Breast epithelium (tissue), 4 donors: ENCODE measurements around the gene AIG1. TPM values are rescaled to one million over a fixed set of nuclear protein-coding genes. Genes with fewer than 3 reads are reported as not detected.

ENCODE experiments used
- DNase-seq, 2 donors: peaks; one replicate each; pipeline ENCODE4 v3.0.0-alpha.2; 2019; ENCODE audit warnings: low spot score in 2 of 2
- H3K27ac ChIP-seq, 2 donors: fragments of 200-600 bp; sonication (generic) in 1 of 2; one replicate each; pipeline ENCODE4 v1.5.1; 2016 to 2019; ENCODE audit warnings: mild to moderate bottlenecking in 1 of 2
- H3K27me3 ChIP-seq, 2 donors: fragments of 200-600 bp; sonication (generic) in 1 of 2; one replicate each; pipeline versions ENCODE4 v1.5.1 to v1.6.0; 2017 to 2019; ENCODE audit warnings: control low read depth in 1 of 2, mild to moderate bottlenecking in 1 of 2
- H3K36me3 ChIP-seq: fragments of 200-600 bp; one replicate; pipeline ENCODE4 v1.5.1; 2019
- H3K4me1 ChIP-seq, 2 donors: fragments of 200-600 bp; sonication (generic); one replicate each; pipeline ENCODE4 v1.5.1; 2016 to 2019; ENCODE audit warnings: control low read depth in 1 of 2
- H3K4me3 ChIP-seq, 3 donors: fragments of 200-600 bp; sonication (generic); 1 replicate in 2 of 3; 2 replicates in 1 of 3; pipeline ENCODE4 v1.5.1; 2016 to 2019; ENCODE audit warnings: mild to moderate bottlenecking in 3 of 3, moderate library complexity in 2 of 3
- H3K9me3 ChIP-seq, 2 donors: fragments of 200-600 bp; sonication (generic) in 1 of 2; one replicate each; pipeline ENCODE4 v1.5.1; 2016 to 2019; ENCODE audit warnings: control low read depth in 1 of 2
- CTCF ChIP-seq, 3 donors: fragments of 450-650 bp; IDR thresholded peaks; one replicate each; pipeline ENCODE4 v1.5.1; 2016 to 2017; ENCODE audit warnings: antibody characterized with exemption in 3 of 3, mild to moderate bottlenecking in 3 of 3, moderate library complexity in 3 of 3
- POLR2A ChIP-seq: fragments of 450-650 bp; IDR thresholded peaks from one replicate; pipeline ENCODE4 v1.6.1; 2016; ENCODE audit warnings: antibody characterized with exemption, mild to moderate bottlenecking, moderate library complexity
- POLR2AphosphoS5 ChIP-seq, 3 donors: sonication (generic); formaldehyde crosslinking; IDR thresholded peaks; one replicate each; pipeline ENCODE4 v1.6.1; 2017; ENCODE audit warnings: antibody characterized with exemption in 3 of 3
- intact Hi-C: fragments of 100-400 bp; cut with DNase I; formaldehyde crosslinking; loops from one replicate; pipeline ENCODE4 v1.15.1; 2023; ENCODE audit warnings: low total_unique reads
- total RNA-seq, 3 donors: library from RNA; depleted of rRNA; stranded (reverse); fragments of >200 nt; gene quantifications; one replicate each; pipeline ENCODE4 v1.1.0, GENCODE V29; 2016

The AIG1 gene
- total RNA-seq, 3 donors from 2014 or later = 43.0 to 53.6 (median 44.2) TPM

GRCh38 chr6:143348531-143348930, 287.8 kb downstream of the AIG1 start:
- no peak overlapping the region for H3K27ac ChIP-seq

GRCh38 chr6:143349530-143349929, 288.8 kb downstream of the AIG1 start:
- Histone ChIP-seq H3K27ac (no peak overlapping the region), H3K27me3 (no peaks in the 10 kb centered on the region), H3K4me3 (no peak overlapping the region), H3K36me3 (no peaks in the 10 kb centered on the region), H3K9me3 (peaks cover 0 to 15% of the 10 kb centered on the region in 2 donors), H3K4me1 (no peaks in the 10 kb centered on the region)
- DNase-seq = no peak
- intact Hi-C loops = no loop called here
- no peak for TF ChIP-seq POLR2A
- no peak for TF ChIP-seq CTCF (IDR thresholded peaks at IDR 0.05)
- no peak for TF ChIP-seq POLR2AphosphoS5 (IDR thresholded peaks at IDR 0.05)

More at GRCh38 chr6:143348531-143348930, 287.8 kb downstream of the AIG1 start:
- DNase-seq = no peak
- Histone ChIP-seq H3K36me3 (no peaks in the 10 kb centered on the region), H3K4me3 (no peak overlapping the region), H3K4me1 (no peaks in the 10 kb centered on the region), H3K27me3 (no peaks in the 10 kb centered on the region), H3K9me3 (peaks cover 0 to 15% of the 10 kb centered on the region in 2 donors)
- no peak for TF ChIP-seq CTCF (IDR thresholded peaks at IDR 0.05)
- TF ChIP-seq POLR2A = no peak
- no peak for TF ChIP-seq POLR2AphosphoS5 (IDR thresholded peaks at IDR 0.05)
- intact Hi-C loops = no loop called here

GRCh38 chr6:143356101-143356880, 295.6 kb downstream of the AIG1 start:
- H3K9me3 ChIP-seq = no peaks in the 10 kb centered on the region
- no peak overlapping the region for H3K4me3 ChIP-seq
- intact Hi-C loops = no loop called here
- no peaks in the 10 kb centered on the region for H3K27me3 ChIP-seq
- H3K36me3 ChIP-seq = no peaks in the 10 kb centered on the region
- DNase-seq = no peak
- H3K27ac ChIP-seq = no peak overlapping the region
- TF ChIP-seq POLR2A = no peak
- no peak for TF ChIP-seq POLR2AphosphoS5 (IDR thresholded peaks at IDR 0.05)
- TF ChIP-seq CTCF (IDR thresholded peaks at IDR 0.05) = no peak
- no peaks in the 10 kb centered on the region for H3K4me1 ChIP-seq

- TF ChIP-seq POLR2A = no peak
- no peaks in the 10 kb centered on the region for H3K4me1 ChIP-seq
- H3K27ac ChIP-seq = no peak overlapping the region
- intact Hi-C loops = no loop called here
- no peaks in the 10 kb centered on the region for H3K9me3 ChIP-seq
- DNase-seq = no peak
- no peaks in the 10 kb centered on the region for H3K27me3 ChIP-seq
- H3K36me3 ChIP-seq = no peaks in the 10 kb centered on the region
- no peak overlapping the region for H3K4me3 ChIP-seq
Measured at GRCh38 chr6:143357152-143357551, 296.5 kb downstream of the AIG1 start.

GRCh38 chr6:143357561-143358255, 297.0 kb downstream of the AIG1 start:
- Histone ChIP-seq H3K27ac (no peak overlapping the region), H3K4me1 (no peaks in the 10 kb centered on the region), H3K36me3 (no peaks in the 10 kb centered on the region), H3K9me3 (no peaks in the 10 kb centered on the region), H3K4me3 (no peak overlapping the region), H3K27me3 (no peaks in the 10 kb centered on the region)
- no peak for TF ChIP-seq CTCF (IDR thresholded peaks at IDR 0.05)
- no peak for TF ChIP-seq POLR2AphosphoS5 (IDR thresholded peaks at IDR 0.05)
- TF ChIP-seq POLR2A = no peak
- no peak for DNase-seq
- intact Hi-C loops = no loop called here
